Measurements from ENCODE around the gene KRAS.

- no peak for TF ChIP-seq EZH2 (IDR thresholded peaks at IDR 0.05; ENCODE audit: low read length)
- TF ChIP-seq CTCF (optimal IDR thresholded peaks at IDR 0.05 in 1 of 3, IDR thresholded peaks at IDR 0.05 in 1 of 3, conservative IDR thresholded peaks at IDR 0.05 in 1 of 3; ENCODE audit: extremely low read depth in 1 of 3, insufficient read depth in 2 of 3, low read length in 3 of 3), result no peak
Measured at GRCh38 chr12:25243680-25243990, 7.1 kb downstream of the KRAS start.
